IMR-90 (cell line): ENCODE data around the gene PP2D1.

ENCODE experiments used
- RCOR1 ChIP-seq: IDR thresholded peaks from 2 replicates; pipeline ENCODE4 v1.6.1; 2012; ENCODE audit warnings: mild to moderate bottlenecking, low read length, improper control_type of control experiment; ENCODE audit not compliant: insufficient replicate concordance
- TF ChIP-seq, protein P1 (sequence below): fragments of 150-350 bp; IDR thresholded peaks from 2 replicates; pipeline ENCODE4 v1.6.1; 2017; ENCODE audit warnings: mild to moderate bottlenecking, antibody characterized with exemption, low read length, low read depth

DNA sequence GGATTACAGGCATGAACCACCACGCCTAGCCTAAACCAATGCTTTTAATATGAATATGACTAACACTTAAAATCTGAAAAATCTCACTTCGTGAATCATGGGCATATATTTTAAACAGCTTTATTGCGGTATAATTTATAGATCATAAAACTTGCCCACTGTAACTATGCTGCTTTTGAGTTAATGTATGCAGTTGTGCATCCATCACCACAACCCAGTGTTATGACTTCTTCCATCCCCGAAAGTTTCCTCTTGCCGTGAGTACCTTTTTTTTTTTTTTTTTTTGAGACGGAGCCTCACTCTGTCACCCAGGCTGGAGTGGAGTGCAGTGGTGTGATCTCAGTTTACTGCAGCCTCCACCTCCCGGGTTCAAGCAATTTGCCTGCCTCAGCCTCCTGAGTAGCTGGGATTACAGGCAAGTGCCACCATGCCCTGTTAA is 35.3 kb upstream of the PP2D1 start:
- TF ChIP-seq, protein P1, sequence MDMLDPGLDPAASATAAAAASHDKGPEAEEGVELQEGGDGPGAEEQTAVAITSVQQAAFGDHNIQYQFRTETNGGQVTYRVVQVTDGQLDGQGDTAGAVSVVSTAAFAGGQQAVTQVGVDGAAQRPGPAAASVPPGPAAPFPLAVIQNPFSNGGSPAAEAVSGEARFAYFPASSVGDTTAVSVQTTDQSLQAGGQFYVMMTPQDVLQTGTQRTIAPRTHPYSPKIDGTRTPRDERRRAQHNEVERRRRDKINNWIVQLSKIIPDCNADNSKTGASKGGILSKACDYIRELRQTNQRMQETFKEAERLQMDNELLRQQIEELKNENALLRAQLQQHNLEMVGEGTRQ = no peak
- TF ChIP-seq RCOR1 = no peak
